HepG2 (cell line): Measurements from ENCODE around the gene OR52I2. TPM values are rescaled to one million over a fixed set of nuclear protein-coding genes. Genes with fewer than 3 reads are reported as not detected.
A peak's percentile ranks its signal among the peaks of the same experiment; 100 is the strongest.

Experiments
- ATAC-seq: fragments of 200-7000 bp; cut with Tn5 transposase; 3 replicates; pipeline ENCODE4 v1.9.1; 2020; ENCODE audit warnings: mild to moderate bottlenecking, moderate library complexity
- BruUV-seq: library from RNA; stranded (reverse); fragments of 400-500 nt; replicated peaks from 2 replicates; lab custom pipeline; 2021; lab: Mats Ljungman, UMichigan
- CTCF ChIA-PET: fragments of 300-600 bp; formaldehyde crosslinking; extraction: SDS; loops from one replicate; lab custom pipeline; 2021; ENCODE audit warnings: low total read pairs, inconsistent platforms, low intra/inter-chr PET ratio; lab: Yijun Ruan, JAX
- POLR2A ChIA-PET: fragments of 350-600 bp; sonication (Branson Sonifier 250); formaldehyde crosslinking; loops from one replicate; lab custom pipeline; 2020; ENCODE audit warnings: antibody characterized with exemption, inconsistent platforms; lab: Yijun Ruan, JAX
- DNase-seq: peaks from one replicate; pipeline ENCODE4 v3.0.0-alpha.2; 2015; ENCODE audit warnings: low spot score
- FAIRE-seq: peaks from 3 replicates; lab custom pipeline; 2011; peaks lifted over from hg19 to GRCh38; lab: Jason Lieb, UNC
- H2AFZ ChIP-seq: one replicate; pipeline ENCODE4 v1.6.1; 2011; ENCODE audit warnings: low read length, inconsistent platforms
- H3K27ac ChIP-seq: fragments of 300-600 bp; 3 replicates; pipeline ENCODE4 v1.8.0; 2011; ENCODE audit warnings: mixed run types, mild to moderate bottlenecking, mixed read lengths, low read length, inconsistent platforms; ENCODE audit not compliant: insufficient read depth; ENCODE audit errors: extremely low read length
- H3K27me3 ChIP-seq, 2 experiments: fragments of 200-600 bp in 1 of 2; 2 replicates in 1 of 2; 3 replicates in 1 of 2; pipeline versions ENCODE4 v1.6.0 to v1.8.0; 2011; ENCODE audit warnings: low read length in 2 of 2, mild to moderate bottlenecking in 2 of 2, moderate library complexity in 2 of 2, inconsistent platforms in 1 of 2; ENCODE audit not compliant: insufficient read depth in 2 of 2, control insufficient read depth in 1 of 2
- H3K36me3 ChIP-seq, 2 experiments: fragments of 200-600 bp in 1 of 2; replicated peaks in 1 of 2; 2 replicates in 1 of 2; 3 replicates in 1 of 2; pipeline versions ENCODE4 v1.5.1 to v1.8.0; 2011; ENCODE audit warnings: low read length in 2 of 2, inconsistent platforms in 1 of 2; ENCODE audit not compliant: insufficient read depth in 2 of 2, control insufficient read depth in 1 of 2
- H3K4me1 ChIP-seq: 2 replicates; pipeline ENCODE4 v1.5.1; 2012; ENCODE audit warnings: low read length, inconsistent platforms; ENCODE audit not compliant: insufficient read depth
- H3K4me2 ChIP-seq: 2 replicates; pipeline ENCODE4 v1.6.0; 2011; ENCODE audit warnings: low read depth, low read length, inconsistent platforms
- H3K4me3 ChIP-seq, 3 experiments: fragments of 200-600 bp in 1 of 3; sonication (generic), shearing (Covaris generic) in 1 of 3; replicated peaks in 1 of 3; 2 replicates each; pipeline ENCODE4 v1.5.1; 2011 to 2016; ENCODE audit warnings: low read length in 3 of 3, inconsistent platforms in 2 of 3, low read depth in 2 of 3, mild to moderate bottlenecking in 2 of 3, control low read depth in 1 of 3, mixed read lengths in 1 of 3; ENCODE audit not compliant: insufficient read depth in 1 of 3
- H3K79me2 ChIP-seq: one replicate; pipeline ENCODE4 v1.6.1; 2011; ENCODE audit warnings: low read length, inconsistent platforms; ENCODE audit not compliant: insufficient read depth
- H3K9ac ChIP-seq: 2 replicates; pipeline ENCODE4 v1.6.0; 2011; ENCODE audit warnings: mild to moderate bottlenecking, low read depth, low read length, inconsistent platforms; ENCODE audit not compliant: insufficient read depth
- H3K9me3 ChIP-seq: 2 replicates; pipeline ENCODE4 v1.5.1; 2012; ENCODE audit warnings: mild to moderate bottlenecking, low read length
- H4K20me1 ChIP-seq: 2 replicates; pipeline ENCODE4 v1.6.0; 2011; ENCODE audit warnings: inconsistent platforms, mild to moderate bottlenecking, low read length, moderate library complexity; ENCODE audit not compliant: insufficient read depth
- ATF7 ChIP-seq, 2 experiments: fragments of 450-650 bp in 1 of 2; sonication (generic) in 1 of 2; formaldehyde crosslinking in 1 of 2; IDR thresholded peaks; 2 replicates each; pipeline versions ENCODE4 v1.4.0 to v1.6.1; 2016 to 2020; ENCODE audit warnings: antibody characterized with exemption in 1 of 2, mild to moderate bottlenecking in 1 of 2, missing genetic modification reagents in 1 of 2
- FIP1L1 ChIP-seq: fragments of 200-400 bp; formaldehyde crosslinking; IDR thresholded peaks from 2 replicates; pipeline ENCODE4 v1.6.1; 2018; ENCODE audit warnings: low read depth, mild to moderate bottlenecking, low read length, moderate library complexity, borderline replicate concordance; ENCODE audit not compliant: insufficient read depth
- FOXM1 ChIP-seq: sonication (generic); formaldehyde crosslinking; IDR thresholded peaks from 2 replicates; pipeline ENCODE4 v1.5.0; 2020; ENCODE audit warnings: missing genetic modification reagents
- HDAC2 ChIP-seq: sonication (generic); formaldehyde crosslinking; IDR thresholded peaks from 2 replicates; pipeline ENCODE4 v1.4.0; 2020; ENCODE audit warnings: missing genetic modification reagents
- JDP2 ChIP-seq: sonication (generic); formaldehyde crosslinking; IDR thresholded peaks from 2 replicates; pipeline ENCODE4 v1.8.1; 2022; ENCODE audit warnings: missing genetic modification reagents, borderline replicate concordance
- LCORL ChIP-seq, 2 experiments: fragments of 450-650 bp in 1 of 2; sonication (generic) in 1 of 2; formaldehyde crosslinking in 1 of 2; IDR thresholded peaks; 2 replicates each; pipeline versions ENCODE4 v1.5.0 to v1.6.1; 2017 to 2020; ENCODE audit warnings: antibody characterized with exemption in 1 of 2, missing genetic modification reagents in 1 of 2
- MBNL3 ChIP-seq: fragments of 250-450 bp; sonication (Bioruptor Pico); conservative IDR thresholded peaks from 2 replicates; pipeline ENCODE4 v1.8.0; 2022; ENCODE audit warnings: mild to moderate bottlenecking, inconsistent platforms
- MED1 ChIP-seq: sonication (generic); formaldehyde crosslinking; IDR thresholded peaks from 2 replicates; pipeline ENCODE4 v1.4.0; 2020; ENCODE audit warnings: missing genetic modification reagents
- RARG ChIP-seq: sonication (generic); formaldehyde crosslinking; IDR thresholded peaks from 2 replicates; pipeline ENCODE4 v1.4.0; 2020; ENCODE audit warnings: low read depth, mild to moderate bottlenecking, missing genetic modification reagents
- SOX6 ChIP-seq, 2 experiments: fragments of 450-650 bp in 1 of 2; sonication (generic) in 1 of 2; formaldehyde crosslinking in 1 of 2; IDR thresholded peaks; 2 replicates each; pipeline versions ENCODE4 v1.4.0 to v1.6.1; 2017 to 2020; ENCODE audit warnings: antibody characterized with exemption in 1 of 2, mild to moderate bottlenecking in 1 of 2, missing genetic modification reagents in 1 of 2
- ZBTB10 ChIP-seq: sonication (generic); formaldehyde crosslinking; IDR thresholded peaks from 2 replicates; pipeline ENCODE4 v1.4.0; 2020; ENCODE audit warnings: missing genetic modification reagents, borderline replicate concordance
- ZNF256 ChIP-seq: sonication (generic); formaldehyde crosslinking; conservative IDR thresholded peaks from 2 replicates; pipeline ENCODE4 v1.4.0; 2020; ENCODE audit warnings: missing genetic modification reagents
- ZNF260 ChIP-seq: sonication (generic); formaldehyde crosslinking; IDR thresholded peaks from 2 replicates; pipeline ENCODE4 v1.4.0; 2020; ENCODE audit warnings: missing genetic modification reagents, low read depth, mild to moderate bottlenecking, borderline replicate concordance
- ZNF546 ChIP-seq: sonication (generic); formaldehyde crosslinking; conservative IDR thresholded peaks from 2 replicates; pipeline ENCODE4 v1.8.1; 2023; ENCODE audit warnings: mild to moderate bottlenecking, missing genetic modification reagents
- ZNF616 ChIP-seq: sonication (generic); formaldehyde crosslinking; IDR thresholded peaks from 2 replicates; pipeline ENCODE4 v1.5.0; 2020; ENCODE audit warnings: low read depth, mild to moderate bottlenecking, missing genetic modification reagents
- WGBS: methylation state at CpG from one replicate; pipeline ENCODE4 v1.1.6; 2017; ENCODE audit warnings: low lambda C conversion rate; 5-methylcytosine and 5-hydroxymethylcytosine counted together
- in situ Hi-C: cut with HindIII; loops from 2 replicates; pipeline ENCODE4 v1.10.0; 2017; ENCODE audit warnings: low pct_unique_long_range_greater_than_20kb; ENCODE audit not compliant: extremely low pct_ligation_motif_present
- intact Hi-C: fragments of 100-400 bp; cut with micrococcal nuclease; formaldehyde crosslinking; loops from one replicate; pipeline ENCODE4 v1.10.0; 2022; ENCODE audit not compliant: unreplicated experiment
- polyA plus RNA-seq, 8 experiments: library from polyadenylated mRNA; depleted of rRNA in 3 of 8; stranded (reverse) in 7 of 8; unstranded in 1 of 8; fragments of >200 nt; fragmentation: Illumina TruSeq in 4 of 8; extraction: Trizol in 4 of 8; gene quantifications; 2 replicates each; pipeline versions ENCODE4 v1.2.1 to v1.2.3, GENCODE V29; 2011 to 2016; ENCODE audit warnings: low read depth in 4 of 8, missing spikeins in 1 of 8, mixed read lengths in 1 of 8; ENCODE audit not compliant: insufficient read depth in 1 of 8
- total RNA-seq, 5 experiments: library from RNA; depleted of rRNA; stranded (reverse); fragments of >200 nt; fragmentation: Illumina TruSeq; extraction: Trizol; gene quantifications; 2 replicates each; pipeline ENCODE4 v1.2.3, GENCODE V29; 2016; ENCODE audit warnings: low read depth in 1 of 5

The OR52I2 gene
- total and polyA plus RNA-seq, 2 of the 13 experiments (the other 11 are each of a cell fraction or from before 2014, with no cell fraction given), result not detected

- 20% methylated on average over 4 of the region's 8 CpGs for WGBS
- DNase-seq (no peak), ATAC-seq (no peak)
- Histone ChIP-seq H3K27me3 (no peaks in the 10 kb centered on the region), H3K9ac (no peak overlapping the region), H3K4me3 (no peak overlapping the region), H3K27ac (no peak overlapping the region), H4K20me1 (no peaks in the 10 kb centered on the region), H3K4me1 (no peaks in the 10 kb centered on the region), H3K4me2 (no peak overlapping the region), H2AFZ (no peak overlapping the region), H3K79me2 (no peaks in the 10 kb centered on the region), H3K9me3 (no peaks in the 10 kb centered on the region)
- in situ Hi-C loops (no loop called here), intact Hi-C loops (no loop called here)
- BruUV-seq, result no TSS peak
- POLR2A ChIA-PET, result no interaction called here
- CTCF ChIA-PET, result no interaction called here
- TF ChIP-seq ZNF546 (CRISPR knock-in tag) (no peak), LCORL (IDR thresholded peaks at IDR 0.05) (no peak), LCORL (CRISPR knock-in tag; IDR thresholded peaks at IDR 0.05) (no peak), ATF7 (IDR thresholded peaks at IDR 0.05) (0 out of 2 replicates have a peak, but pooled peaks have one; percentile 18), ATF7 (CRISPR knock-in tag; IDR thresholded peaks at IDR 0.05) (no peak), ZNF260 (CRISPR knock-in tag) (no peak)
- TF ChIP-seq, all 625 proteins: peak for 1
- H3K36me3 ChIP-seq, result no peaks in the 10 kb centered on the region
- FAIRE-seq, result no peak
Measured at GRCh38 chr11:4559527-4560440, 21.8 kb upstream of the OR52I2 start.

DNA sequence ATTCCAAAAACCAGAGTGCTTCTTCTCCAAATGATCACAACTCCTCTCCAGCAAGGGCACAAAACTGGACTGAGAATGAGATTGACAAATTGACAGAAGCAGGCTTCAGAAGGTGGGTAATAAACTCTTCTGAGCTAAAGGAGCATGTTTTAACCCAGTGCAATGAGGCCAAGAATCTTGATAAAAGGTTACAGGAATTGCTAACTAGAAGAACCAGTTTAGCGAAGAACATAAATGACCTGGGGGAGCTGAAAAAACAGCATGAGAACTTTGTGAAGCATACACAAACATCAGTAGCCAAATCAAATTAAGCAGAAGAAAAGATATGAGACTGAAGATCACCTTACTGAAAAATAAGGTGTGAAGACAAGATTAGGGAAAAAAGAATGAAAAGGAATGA, 21.1 kb upstream of the OR52I2 start:
- CTCF ChIA-PET, result no interaction called here
- 35% methylated on average over 1 of the region's 1 CpG for WGBS
- FAIRE-seq (no peak), DNase-seq (no peak), ATAC-seq (no peak)
- Histone ChIP-seq H2AFZ (no peak overlapping the region), H3K4me2 (no peak overlapping the region), H3K27ac (no peak overlapping the region), H3K9me3 (no peaks in the 10 kb centered on the region), H3K4me3 (no peak overlapping the region), H3K27me3 (no peaks in the 10 kb centered on the region), H4K20me1 (no peaks in the 10 kb centered on the region), H3K9ac (no peak overlapping the region), H3K79me2 (no peaks in the 10 kb centered on the region), H3K36me3 (no peaks in the 10 kb centered on the region), H3K4me1 (no peaks in the 10 kb centered on the region)
- intact Hi-C loops (no loop called here), in situ Hi-C loops (no loop called here)
- POLR2A ChIA-PET, result no interaction called here
- BruUV-seq, result no TSS peak
- TF ChIP-seq ZNF616, result no peak
- TF ChIP-seq RARG (CRISPR knock-in tag), result no peak
- no peak for TF ChIP-seq ZBTB10 (CRISPR knock-in tag)
- no peak for TF ChIP-seq FIP1L1
- TF ChIP-seq ZNF256 (CRISPR knock-in tag), result no peak
- no peak for TF ChIP-seq MBNL3 (CRISPR knock-in tag)
- no peak for TF ChIP-seq JDP2
- TF ChIP-seq MED1 (CRISPR knock-in tag), result no peak
- no peak for TF ChIP-seq HDAC2
- TF ChIP-seq FOXM1, result no peak
- TF ChIP-seq SOX6 (IDR thresholded peaks at IDR 0.05), result no peak
- TF ChIP-seq SOX6 (CRISPR knock-in tag; IDR thresholded peaks at IDR 0.05), result no peak
